Activated gamma-delta T cell treated with anti-CD3 and anti-CD28 coated beads, Interleukin-2, amount 50 U/mL, for 16 hours (primary cell): ENCODE data around the gene DAZAP1.

Source experiments
- DNase-seq: peaks from one replicate; pipeline ENCODE4 v3.0.0-alpha.2; 2020; ENCODE audit warnings: low read depth

The DAZAP1 gene

GRCh38 chr19:1445185-1445931 lies 38.0 kb downstream of the DAZAP1 start:
- peak; percentile 70 for DNase-seq

- no peak for DNase-seq
Measured at GRCh38 chr19:1445932-1446712, 38.7 kb downstream of the DAZAP1 start.

DNA sequence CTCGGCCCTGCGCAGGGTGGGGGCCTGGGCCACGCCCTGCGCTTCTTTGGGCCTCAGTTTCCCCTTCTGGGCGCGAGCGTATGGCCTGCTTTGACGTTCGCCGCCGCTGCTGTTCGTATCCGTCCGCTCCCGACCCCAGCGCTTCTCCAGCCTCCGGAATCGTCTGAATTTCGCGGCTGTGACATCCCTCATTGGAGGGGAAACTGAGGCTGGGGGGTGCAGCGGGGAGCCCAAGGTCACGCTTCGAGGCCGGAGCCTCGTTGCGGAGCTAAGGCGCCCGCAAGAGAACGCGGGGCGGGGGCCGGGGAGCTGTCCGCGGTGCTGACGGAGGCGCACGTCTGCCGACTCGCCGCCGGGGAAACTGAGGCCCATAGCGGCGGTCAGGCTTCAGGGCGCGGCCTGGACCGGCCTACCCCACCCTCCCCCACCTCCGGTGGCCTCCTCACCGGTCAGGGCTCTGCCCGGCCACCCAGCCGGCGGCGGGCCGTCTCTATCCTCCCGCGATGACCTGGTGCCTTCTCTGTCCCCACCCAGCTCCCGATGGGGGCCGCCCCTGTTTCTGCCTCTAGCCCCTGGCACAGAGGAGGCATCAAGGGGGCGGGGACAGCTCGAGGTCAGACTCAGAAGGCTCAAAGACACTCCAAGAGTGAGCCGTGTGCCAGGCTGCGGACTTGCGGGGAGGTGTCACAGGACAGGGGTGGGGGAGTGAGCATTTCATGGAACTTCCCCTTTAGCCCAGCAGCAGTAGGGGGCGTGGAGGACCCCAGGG lies 39.5 kb downstream of the DAZAP1 start:
- DNase-seq = no peak

GRCh38 chr19:1447504-1447903 lies 40.1 kb downstream of the DAZAP1 start:
- DNase-seq = no peak

DNA sequence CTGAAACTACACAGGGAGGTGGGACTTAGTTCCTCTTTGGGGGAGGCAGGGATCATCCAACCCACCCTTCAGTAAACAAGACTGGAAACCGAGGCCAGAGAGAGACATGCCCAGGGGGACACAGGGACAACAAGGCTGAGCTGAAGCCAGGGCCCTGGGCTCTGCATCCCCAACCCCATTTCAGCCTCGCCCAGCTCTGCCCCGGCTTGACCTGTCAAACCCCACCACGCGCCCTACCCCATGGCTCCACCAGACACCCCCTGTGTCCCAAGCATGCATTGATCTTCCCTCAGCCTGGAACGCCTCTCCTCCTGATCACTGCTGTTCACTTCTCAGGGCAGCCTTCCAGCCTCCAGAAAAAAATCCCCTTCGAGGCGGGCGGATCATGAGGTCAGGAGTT lies 40.6 kb downstream of the DAZAP1 start:
- no peak for DNase-seq

DNA sequence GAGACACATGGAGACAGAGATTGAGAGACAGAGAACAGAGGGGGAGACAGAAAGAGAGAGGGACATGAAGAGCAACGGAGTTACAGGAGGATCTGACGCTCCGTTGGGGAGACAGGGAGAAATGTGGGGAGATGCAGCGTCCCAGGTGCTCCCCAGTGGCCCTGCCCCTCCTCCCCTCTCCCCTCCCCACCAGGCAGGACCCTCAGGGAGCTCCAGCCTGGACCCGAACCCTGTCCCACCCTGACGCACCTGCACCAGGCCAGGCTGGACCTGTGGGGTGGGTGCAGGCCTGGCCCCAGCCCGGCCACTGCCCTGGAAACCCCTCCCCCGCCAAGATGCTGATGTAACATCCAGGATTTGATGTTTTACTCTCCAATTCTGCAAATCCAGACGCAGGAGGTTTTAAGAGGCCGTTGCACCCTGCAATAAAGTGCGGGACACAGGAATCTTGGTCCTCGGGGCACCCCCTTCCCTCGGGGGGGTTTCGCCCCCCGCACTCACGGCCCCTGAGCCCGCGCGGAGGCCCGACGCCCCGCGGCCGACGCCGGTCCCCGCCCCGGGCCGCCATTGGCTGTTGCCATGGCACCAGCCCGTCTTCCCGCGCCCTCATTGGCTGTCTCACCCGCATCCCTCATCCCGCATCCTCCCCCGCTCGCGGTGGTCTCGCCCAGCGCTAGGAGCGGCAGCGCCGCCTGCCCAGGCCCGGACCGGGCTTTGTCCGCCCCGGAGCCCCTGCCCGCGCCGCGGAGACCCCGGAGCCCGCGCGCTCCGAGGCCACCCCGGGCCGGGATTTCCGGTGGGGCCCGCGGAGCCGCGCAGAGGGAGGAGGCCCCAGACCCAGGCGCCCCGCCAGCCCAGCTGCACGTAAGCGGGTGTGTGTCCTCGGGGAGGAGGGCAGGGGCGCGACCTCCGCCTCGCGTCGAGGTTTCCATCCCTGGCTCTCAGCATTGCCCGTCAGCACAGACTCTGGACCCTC lies 42.4 kb downstream of the DAZAP1 start, which contains the start of gene APC2:
APC2 (plus strand) TSS at position 655 of the 976 bp plus-strand sequence. CDS start 2,881 bp downstream, outside the sequence.
- no peak for DNase-seq

- DNase-seq = no peak
Measured at GRCh38 chr19:1450735-1451731, 43.6 kb downstream of the DAZAP1 start.

DNA sequence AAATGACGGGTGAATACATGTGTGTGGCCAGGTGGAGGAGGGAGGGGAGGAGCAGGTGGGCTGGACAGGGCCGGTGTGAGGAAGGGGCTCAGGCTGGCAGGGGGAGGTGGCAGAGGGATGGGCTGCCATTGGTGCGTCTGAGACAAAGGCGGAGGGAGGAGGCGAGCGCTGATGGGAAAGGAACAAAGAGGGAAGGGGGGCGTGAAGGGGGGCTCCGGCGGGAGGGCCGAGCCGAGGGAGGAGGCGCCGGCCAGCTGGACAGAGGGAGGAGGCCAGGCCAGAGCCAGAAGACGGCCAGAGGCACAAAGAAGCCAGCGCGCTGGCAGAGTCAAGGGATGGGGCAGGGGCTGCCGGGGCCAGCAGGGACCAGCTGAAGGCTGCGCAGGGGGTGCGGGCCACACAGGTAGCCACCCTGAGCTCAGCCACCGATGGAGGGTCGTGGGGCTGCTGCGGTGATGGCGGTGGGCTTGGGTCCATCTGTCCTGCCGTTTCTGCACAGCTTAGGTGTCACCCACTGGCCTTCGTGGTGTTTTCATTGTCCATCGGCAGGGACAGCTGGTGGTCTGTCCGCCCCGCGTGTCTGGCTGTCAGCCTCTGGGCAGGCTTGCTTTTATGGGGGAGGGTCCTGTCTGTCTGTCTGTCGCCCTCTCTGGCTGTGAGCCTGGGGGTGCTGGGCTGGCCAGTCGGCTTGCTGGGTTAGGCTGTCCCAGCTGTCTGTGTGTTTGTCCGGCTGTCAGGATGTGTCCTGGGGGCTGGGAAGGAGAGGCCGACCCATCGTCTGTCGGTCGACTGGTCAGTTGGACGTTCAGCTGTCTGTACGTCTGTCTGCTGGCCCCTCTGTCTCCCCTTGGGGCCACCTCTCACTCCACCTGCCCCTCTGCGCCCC lies 44.8 kb downstream of the DAZAP1 start:
- DNase-seq = no peak

GRCh38 chr19:1452802-1453524 lies 45.6 kb downstream of the DAZAP1 start:
- no peak for DNase-seq

GRCh38 chr19:1453525-1454364 lies 46.4 kb downstream of the DAZAP1 start:
- no peak for DNase-seq

- DNase-seq = no peak
Measured at GRCh38 chr19:1455002-1455335, 47.6 kb downstream of the DAZAP1 start.

DNA sequence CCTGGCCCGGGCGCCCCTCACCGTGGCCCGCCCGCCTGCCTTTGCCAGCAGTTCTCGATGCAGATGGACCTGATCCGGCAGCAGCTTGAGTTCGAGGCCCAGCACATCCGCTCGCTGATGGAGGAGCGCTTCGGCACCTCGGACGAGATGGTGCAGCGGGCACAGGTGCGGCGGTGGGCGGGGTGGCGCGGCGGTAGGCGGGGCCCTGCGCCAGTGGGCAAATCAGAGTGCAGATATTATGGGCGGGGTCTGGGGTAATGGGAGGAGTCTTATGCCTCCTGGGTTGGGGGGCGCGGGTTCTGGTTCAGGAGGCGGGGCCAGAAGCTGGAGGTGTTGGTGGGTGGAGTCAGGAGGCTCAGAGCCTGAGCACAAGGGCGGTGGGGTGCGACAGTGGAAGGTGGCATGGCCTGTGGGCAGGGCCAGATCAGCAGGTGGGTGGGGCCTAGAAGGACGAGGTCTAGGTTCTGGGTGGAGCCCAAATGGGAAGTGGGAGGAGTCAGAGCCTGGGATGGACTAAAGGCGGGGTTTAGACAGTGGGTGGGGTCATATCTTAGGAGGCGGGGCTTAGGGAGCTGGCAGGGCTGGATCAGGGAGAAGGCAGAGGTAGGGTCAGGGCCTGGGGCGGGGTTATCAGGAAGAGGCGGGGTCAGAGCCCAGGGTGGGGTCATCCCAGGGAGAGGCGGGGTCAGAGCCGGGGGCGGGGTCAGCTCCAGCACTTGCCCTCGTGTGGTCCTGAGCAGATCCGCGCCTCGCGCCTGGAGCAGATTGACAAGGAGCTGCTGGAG lies 48.1 kb downstream of the DAZAP1 start:
- DNase-seq = no peak

DNA sequence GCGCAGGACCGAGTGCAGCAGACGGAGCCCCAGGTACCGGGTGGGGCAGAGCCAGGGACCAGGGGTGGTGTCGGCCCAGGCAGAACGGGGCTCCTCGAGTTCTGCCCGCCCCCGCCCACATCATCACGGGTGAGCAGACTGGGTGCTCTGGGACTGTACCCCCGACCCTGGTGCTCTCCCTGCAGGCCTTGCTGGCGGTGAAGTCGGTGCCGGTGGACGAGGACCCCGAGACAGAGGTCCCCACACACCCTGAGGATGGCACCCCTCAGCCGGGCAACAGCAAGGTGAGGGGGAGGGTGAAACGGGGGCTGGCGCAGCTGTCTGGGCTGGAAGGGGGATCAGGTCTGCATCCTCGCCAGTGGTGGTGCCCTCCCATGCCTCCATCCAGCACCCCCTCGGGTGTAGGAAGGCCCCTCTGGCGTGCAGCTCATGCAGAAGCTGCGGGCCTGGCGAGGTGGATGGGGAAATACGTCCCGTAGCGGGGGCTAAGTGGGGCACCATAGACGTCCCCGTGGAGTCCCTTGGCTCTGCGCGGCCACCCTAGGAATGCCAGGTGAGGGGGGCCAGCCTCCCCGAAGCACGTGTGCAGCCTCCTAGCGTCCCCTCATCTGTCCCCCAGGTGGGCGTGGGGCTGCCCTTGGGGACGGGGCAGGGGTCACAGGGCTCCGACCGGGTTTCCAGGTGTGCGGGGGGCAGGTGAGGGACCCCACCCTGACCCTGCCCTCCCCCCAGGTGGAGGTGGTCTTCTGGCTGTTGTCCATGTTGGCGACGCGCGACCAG lies 48.9 kb downstream of the DAZAP1 start:
- no peak for DNase-seq

DNA sequence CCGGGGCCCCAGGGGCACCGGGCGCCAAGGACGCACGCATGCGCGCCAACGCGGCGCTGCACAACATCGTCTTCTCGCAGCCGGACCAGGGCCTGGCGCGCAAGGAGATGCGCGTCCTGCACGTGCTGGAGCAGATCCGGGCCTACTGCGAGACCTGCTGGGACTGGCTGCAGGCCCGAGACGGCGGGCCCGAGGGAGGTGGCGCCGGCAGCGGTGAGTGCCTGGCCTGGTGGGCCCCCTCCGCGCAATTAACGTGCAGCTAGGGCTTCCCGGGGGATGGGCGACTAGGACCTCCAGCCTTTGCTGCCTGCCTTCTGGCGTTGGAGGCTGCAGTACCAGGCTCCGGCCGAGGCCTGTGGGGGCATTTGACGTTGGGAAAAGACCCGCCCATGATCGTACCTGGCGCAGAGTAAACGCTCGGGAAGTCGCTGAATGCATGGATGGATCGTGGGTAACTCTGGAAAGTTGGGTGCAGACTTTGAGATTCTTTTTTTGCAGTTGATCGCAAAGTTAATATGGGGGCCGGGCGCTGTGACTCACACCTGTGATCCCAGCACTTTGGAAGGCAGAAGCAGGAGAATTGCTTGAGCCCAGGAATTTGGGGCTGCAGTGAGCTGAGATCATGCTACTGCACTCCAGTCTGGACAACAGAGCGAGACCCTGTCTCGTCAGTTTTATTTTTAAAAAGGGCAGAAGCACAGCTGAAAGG lies 49.8 kb downstream of the DAZAP1 start:
- no peak for DNase-seq

DNA sequence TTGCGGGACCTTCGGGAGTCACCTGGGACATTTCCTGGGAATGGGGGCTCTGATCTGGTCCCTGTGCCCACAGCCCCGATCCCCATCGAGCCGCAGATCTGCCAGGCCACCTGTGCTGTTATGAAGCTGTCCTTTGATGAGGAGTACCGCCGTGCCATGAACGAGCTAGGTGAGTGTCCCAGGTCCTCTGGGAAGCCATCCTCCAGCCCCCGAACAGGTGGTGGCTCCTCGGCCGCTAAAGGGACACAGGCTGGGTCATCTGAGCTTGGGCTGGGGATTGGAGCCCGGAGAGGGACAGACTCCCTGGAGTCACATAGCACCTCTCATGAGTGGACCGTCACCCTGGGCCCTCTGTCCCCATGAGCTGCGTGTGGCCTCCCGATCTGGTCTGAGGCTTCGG lies 50.5 kb downstream of the DAZAP1 start:
- no peak for DNase-seq
